ENCODE results near the gene MAPK7. TPM values are rescaled to one million over a fixed set of nuclear protein-coding genes. Genes with fewer than 3 reads are reported as not detected.

The MAPK7 gene
- total and polyA plus RNA-seq, 2 of the 8 experiments (the other 6 are each of a cell fraction or from before 2014, with no cell fraction given) = 15.2 to 28.1 TPM

DNA sequence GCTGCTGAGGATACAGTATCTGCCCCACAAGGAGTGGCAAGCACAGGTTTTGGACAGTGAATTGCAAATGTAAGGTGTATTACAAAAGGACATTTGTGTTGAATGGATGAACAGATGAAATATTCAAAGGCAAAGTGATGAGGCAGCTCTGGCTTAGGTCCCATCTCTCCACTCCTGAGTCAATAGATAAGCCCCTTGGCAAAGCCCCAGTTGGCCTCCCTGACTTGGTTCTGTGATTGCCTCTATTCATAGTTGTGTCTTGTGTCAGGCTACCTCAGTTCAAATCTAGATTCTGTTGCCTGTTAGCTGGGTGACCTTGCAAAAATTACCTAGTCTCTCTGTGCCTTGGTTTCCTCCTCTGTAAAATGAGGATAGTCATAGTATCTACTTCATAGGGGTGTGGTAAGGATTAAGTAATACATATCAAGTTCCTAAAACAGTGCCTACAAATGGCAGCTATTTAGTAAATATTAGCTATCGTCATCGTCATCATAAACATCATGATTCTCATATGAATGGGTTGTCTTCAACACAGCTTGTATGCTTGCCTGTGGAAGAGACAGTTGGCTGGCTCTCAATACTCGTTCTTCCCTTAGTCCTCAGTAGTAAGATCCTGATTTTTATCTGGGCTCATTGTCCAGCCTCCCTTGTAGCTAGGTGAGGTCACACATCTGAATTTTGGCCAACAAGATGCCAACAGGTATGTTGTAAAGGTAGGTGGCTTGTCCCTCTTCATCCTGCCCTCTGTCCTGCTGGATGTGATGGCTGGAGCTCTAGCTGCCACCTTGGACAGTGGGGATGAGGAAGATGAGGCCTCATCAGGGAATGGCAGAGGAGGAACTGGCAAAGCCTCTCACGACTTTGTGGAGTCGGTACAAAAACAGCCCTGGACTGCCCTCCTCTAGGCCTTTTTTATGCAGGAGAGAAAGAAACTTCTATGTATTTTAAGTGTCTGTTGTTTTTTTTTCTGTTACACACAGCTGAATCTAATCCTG is 10.8 kb downstream of the MAPK7 start (continued):
- TF ChIP-seq SP2 (IDR thresholded peaks at IDR 0.05; ENCODE audit: low read length) = no peak
- no peak for TF ChIP-seq GABPA (IDR thresholded peaks at IDR 0.05; ENCODE audit: borderline replicate concordance, insufficient read depth, low read length)
- TF ChIP-seq CREB1 (IDR thresholded peaks at IDR 0.05) = no peak

Measured in H1 (cell line).